ENCODE results near the gene GGTA1. TPM values are rescaled to one million over a fixed set of nuclear protein-coding genes. Genes with fewer than 3 reads are reported as not detected.
A peak's percentile ranks its signal among the peaks of the same experiment; 100 is the strongest.

GGTA1 gene
- total and polyA plus RNA-seq, 9 of the 15 experiments (the other 6 are each of a cell fraction or from before 2014, with no cell fraction given): 0.04 to 0.15 TPM; not detected in 7

DNA sequence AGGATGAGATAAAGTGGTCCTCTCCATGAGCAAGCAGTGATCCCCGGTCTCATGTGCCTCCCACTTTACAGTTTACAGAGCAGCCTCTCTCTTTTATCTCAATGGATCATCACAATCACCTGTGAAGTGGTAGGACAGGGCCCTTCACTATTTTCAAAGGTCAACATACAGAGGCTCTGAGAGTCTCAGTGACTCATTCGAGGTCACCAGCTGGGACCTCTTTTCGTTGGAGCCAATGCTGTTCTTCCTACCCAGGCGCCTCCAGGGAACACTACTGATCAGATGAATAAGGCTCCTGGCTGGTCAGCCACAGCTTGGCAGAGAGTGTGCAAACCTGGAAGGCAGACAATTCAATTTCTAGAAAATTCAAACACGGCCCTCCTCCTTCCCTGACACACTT is 16.6 kb downstream of the GGTA1 start (continued):
- TF ChIP-seq, protein P1, sequence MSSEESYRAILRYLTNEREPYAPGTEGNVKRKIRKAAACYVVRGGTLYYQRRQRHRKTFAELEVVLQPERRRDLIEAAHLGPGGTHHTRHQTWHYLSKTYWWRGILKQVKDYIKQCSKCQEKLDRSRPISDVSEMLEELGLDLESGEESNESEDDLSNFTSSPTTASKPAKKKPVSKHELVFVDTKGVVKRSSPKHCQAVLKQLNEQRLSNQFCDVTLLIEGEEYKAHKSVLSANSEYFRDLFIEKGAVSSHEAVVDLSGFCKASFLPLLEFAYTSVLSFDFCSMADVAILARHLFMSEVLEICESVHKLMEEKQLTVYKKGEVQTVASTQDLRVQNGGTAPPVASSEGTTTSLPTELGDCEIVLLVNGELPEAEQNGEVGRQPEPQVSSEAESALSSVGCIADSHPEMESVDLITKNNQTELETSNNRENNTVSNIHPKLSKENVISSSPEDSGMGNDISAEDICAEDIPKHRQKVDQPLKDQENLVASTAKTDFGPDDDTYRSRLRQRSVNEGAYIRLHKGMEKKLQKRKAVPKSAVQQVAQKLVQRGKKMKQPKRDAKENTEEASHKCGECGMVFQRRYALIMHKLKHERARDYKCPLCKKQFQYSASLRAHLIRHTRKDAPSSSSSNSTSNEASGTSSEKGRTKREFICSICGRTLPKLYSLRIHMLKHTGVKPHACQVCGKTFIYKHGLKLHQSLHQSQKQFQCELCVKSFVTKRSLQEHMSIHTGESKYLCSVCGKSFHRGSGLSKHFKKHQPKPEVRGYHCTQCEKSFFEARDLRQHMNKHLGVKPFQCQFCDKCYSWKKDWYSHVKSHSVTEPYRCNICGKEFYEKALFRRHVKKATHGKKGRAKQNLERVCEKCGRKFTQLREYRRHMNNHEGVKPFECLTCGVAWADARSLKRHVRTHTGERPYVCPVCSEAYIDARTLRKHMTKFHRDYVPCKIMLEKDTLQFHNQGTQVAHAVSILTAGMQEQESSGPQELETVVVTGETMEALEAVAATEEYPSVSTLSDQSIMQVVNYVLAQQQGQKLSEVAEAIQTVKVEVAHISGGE (CRISPR knock-in tag; IDR thresholded peaks at IDR 0.05): no peak
- TF ChIP-seq TCF3 (CRISPR knock-in tag; IDR thresholded peaks at IDR 0.05): peak; percentile 32; the same call in 1 of the 2 replicates
- TF ChIP-seq TFAP4 (CRISPR knock-in tag; IDR thresholded peaks at IDR 0.05; ENCODE audit: borderline replicate concordance): peak; percentile 79
- TF ChIP-seq DPF2 (IDR thresholded peaks at IDR 0.05): 0 out of 2 replicates have a peak, but pooled peaks have one; percentile 36
- no peak for TF ChIP-seq POLR2G (IDR thresholded peaks at IDR 0.05; ENCODE audit: low read depth, low read length)
- no peak for TF ChIP-seq U2AF2 (optimal IDR thresholded peaks at IDR 0.05; ENCODE audit: low read depth, low read length)
- TF ChIP-seq JUND (IDR thresholded peaks at IDR 0.05; ENCODE audit: borderline replicate concordance, low read depth, low read length): peak; percentile 84
- TF ChIP-seq JUND (tag; IDR thresholded peaks at IDR 0.05; ENCODE audit: borderline replicate concordance, low read depth, low read length): peak; percentile 79; the same call in 1 of the 3 replicates
- TF ChIP-seq FOSL1 (tag; conservative IDR thresholded peaks at IDR 0.05): peak; percentile 86
- peak; percentile 71 for TF ChIP-seq CBFA2T2 (conservative IDR thresholded peaks at IDR 0.05)
- TF ChIP-seq, protein P2, sequence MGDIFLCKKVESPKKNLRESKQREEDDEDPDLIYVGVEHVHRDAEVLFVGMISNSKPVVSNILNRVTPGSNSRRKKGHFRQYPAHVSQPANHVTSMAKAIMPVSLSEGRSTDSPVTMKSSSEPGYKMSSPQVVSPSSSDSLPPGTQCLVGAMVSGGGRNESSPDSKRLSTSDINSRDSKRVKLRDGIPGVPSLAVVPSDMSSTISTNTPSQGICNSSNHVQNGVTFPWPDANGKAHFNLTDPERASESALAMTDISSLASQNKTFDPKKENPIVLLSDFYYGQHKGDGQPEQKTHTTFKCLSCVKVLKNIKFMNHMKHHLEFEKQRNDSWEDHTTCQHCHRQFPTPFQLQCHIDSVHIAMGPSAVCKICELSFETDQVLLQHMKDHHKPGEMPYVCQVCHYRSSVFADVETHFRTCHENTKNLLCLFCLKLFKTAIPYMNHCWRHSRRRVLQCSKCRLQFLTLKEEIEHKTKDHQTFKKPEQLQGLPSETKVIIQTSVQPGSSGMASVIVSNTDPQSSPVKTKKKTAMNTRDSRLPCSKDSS (IDR thresholded peaks at IDR 0.05; ENCODE audit: low read depth, partially characterized antibody): no peak
- TF ChIP-seq ZEB2 (IDR thresholded peaks at IDR 0.05): 0 out of 2 replicates have a peak, but pooled peaks have one; percentile 26
- TF ChIP-seq DACH1 (IDR thresholded peaks at IDR 0.05; ENCODE audit: partially characterized antibody): peak; percentile 67
- TF ChIP-seq SMARCE1 (IDR thresholded peaks at IDR 0.05): peak; percentile 33; the same call in 1 of the 2 replicates
- no peak for TF ChIP-seq USF2 (CRISPR knock-in tag; IDR thresholded peaks at IDR 0.05)
- TF ChIP-seq NR2C1 (IDR thresholded peaks at IDR 0.05): 0 out of 2 replicates have a peak, but pooled peaks have one; percentile 34
- TF ChIP-seq NR2C1 (tag; IDR thresholded peaks at IDR 0.05): peak; percentile 67
- no peak for TF ChIP-seq NFXL1 (CRISPR knock-in tag; IDR thresholded peaks at IDR 0.05)
- 0 out of 2 replicates have a peak, but pooled peaks have one; percentile 12 for TF ChIP-seq SOX6 (IDR thresholded peaks at IDR 0.05)
- TF ChIP-seq NFE2L1 (tag; IDR thresholded peaks at IDR 0.05; ENCODE audit: borderline replicate concordance, low read depth): no peak
